NCI-H1694 treated with DMSO at 0.1 percent for 48 hours (cell line): ENCODE data around the gene CLDN20.
A peak's percentile ranks its signal among the peaks of the same experiment; 100 is the strongest.

Experiments used
- DNase-seq: peaks from one replicate; lab custom pipeline; 2025; lab: John Stamatoyannopoulos, UW

Gene CLDN20

GRCh38 chr6:155313602-155314091, 49.8 kb downstream of the CLDN20 start:
- DNase-seq: no peak

- peak; percentile 98 for DNase-seq
Observed at GRCh38 chr6:155314092-155314772, 50.4 kb downstream of the CLDN20 start, which contains the start of gene TFB1M. TFB1M (minus strand) TSS chr6:155314484; CDS start chr6:155314428, 56 bp downstream.

DNA sequence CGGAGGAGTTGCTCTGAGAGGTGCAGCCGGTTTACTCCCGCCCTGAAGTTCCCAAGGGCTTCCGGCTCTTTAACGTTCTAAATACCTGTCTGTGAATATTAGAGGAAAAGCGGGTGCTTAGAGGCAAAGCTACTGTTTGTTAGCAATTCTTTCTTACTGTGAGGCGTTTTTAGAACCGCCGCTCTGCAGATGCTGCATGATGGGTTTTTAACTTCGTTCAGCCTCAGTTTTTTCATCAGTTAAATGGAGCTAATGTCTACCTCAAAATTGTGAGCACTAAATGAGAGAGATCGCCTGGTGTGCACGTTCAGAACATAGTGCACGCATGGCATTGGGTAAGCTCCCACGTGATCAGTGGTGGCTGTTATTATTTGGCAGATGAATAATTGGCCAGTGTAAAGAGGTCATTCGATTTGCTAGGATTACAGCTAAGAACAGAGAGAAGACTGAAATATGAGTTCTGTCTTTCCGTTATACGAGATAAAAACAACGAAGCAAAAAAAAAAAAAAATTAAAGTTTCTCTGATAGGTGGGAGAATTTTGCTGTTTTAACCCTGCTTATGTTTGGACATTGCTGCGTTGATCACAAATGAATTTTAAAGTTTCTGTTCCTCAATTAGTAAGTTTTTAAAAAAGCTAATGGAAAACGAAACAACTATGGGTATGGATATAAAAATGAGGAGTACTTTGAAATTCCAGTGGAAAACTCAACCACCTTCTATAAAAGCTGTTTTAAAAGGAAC, 51.1 kb downstream of the CLDN20 start:
- DNase-seq: peak; percentile 92

- no peak for DNase-seq
Observed at GRCh38 chr6:155315516-155315871, 51.7 kb downstream of the CLDN20 start.

DNA sequence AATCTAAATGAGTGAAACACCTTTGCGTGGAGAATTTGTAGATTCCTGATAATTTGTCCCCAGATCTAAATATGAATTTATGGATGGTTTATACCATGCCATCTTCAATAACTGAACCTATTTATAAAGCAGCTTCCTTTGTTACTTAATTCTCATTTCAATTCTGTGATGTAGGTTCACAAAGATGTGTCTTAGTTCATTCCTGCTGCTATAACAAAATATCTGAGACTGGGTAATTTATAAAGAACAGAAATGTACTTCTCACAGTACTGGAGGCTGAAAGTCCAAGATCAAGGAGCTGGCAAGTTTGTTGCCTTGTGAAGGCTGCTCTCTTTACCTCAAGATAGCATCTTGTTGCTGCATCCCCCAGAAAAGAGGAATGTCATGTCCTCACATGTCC, 52.6 kb downstream of the CLDN20 start:
- no peak for DNase-seq

DNA sequence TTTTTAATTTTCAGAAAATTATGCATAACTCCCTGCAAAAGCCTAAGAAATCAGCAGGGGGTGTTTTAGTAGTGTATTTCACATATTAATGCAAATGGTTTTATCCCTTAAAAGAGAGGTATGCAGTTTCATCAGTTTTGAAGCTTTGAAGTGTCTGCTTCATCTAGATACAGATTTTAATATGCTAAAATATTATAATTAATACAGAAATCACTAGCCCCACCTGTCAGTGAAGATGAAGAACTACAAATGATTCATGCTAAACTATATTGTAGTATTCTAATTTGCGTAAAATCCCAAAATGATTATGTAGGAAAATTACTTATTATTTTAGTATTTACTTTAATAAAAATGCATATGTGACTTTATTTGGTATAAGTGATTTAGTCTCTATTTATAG, 53.4 kb downstream of the CLDN20 start:
- DNase-seq: no peak

GRCh38 chr6:155319902-155320301, 56.1 kb downstream of the CLDN20 start:
- no peak for DNase-seq

DNA sequence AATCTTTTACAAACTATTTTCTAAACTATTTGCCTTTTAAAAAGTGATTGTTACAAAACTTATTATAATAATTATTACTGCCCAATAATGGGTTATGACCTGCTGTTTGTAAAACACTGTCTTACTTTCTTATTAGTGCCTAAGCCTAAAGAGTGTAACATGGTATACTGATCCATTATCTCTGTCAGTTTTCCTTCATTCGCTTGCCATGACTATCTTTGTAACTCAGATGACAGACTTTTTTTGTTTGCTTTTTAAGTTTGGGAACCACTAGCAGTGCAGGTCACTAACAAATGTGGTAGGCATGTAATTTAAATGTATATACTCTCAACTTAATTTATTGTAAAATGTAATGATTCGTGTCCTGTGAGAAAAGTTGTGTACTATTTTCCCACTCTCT, 60.4 kb downstream of the CLDN20 start:
- DNase-seq: no peak

DNA sequence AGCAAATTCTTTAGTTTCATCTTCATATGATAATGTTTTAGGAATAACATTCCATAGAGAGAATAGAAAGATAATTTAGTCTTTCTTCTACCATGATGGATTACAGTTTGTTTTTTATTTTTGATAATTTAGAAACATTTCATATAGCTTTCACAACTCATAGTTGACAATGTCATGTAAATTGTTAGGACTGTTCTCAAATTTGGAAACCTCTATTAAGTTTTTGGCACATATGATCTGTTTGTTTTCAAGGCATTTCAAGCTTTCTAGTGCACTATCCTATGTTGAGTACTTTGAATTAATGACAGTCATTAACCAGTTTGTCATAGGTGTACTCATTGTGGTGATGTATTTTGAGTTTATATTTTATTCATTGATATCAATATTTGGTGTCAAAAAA, 61.2 kb downstream of the CLDN20 start:
- DNase-seq: no peak

DNA sequence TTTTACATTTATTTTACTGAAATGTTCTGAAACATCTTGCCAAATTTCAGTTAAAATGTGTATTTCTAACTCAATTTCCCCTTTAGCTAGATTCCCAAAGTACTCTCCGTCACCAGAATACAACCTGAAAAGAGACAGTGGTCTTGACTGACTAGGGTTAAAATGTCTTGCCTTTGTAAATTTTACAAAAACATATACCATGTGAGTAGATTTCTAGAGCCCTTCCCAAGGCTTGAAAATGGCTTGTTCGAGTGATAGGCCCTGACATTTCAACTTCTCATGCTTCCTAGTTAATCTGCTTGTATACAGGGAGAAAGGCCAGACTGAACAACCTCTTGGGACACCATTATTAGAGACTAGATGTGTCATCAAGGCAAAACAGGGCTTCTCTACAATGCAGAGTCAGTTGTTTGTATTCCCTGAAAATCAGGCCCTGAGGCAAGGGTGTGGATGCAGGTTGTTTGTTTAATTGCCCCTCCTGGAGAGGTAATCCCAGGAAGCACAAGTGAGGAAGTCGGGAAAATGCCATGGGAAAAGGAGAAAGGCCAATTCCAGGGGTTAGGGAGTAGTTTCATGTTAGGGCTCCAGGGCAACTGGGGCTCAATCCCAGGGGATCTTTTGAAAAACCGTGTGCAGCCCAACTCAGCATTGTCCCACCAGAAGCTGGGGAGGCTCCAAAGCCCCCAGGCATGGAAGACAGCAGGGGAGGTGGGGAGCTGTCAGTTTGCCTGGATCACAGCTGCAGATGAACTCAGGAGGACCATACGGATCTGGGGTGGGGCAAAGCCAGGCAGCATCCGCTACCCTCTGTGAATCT, 62.1 kb downstream of the CLDN20 start:
- DNase-seq: no peak
